ENCODE measurements around the gene SYT10.

DNA sequence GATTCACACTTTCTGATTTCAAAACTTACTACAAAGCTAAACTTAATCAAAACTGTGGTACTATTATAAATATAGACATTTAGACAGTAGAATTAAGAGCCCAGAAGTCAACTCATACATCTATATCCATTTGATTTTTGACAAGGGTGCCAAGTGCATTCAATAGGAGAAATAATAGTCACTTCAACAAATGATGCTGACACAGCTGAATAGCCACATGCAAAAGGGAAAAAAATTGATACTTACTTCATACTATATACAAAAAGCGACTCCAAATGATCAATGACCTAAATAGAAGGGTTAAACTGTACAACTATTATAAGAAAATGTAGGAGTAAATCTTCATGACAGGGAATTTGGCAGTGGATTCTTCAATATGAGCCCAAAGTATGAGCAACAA, 40.7 kb upstream of the SYT10 start:
- TF ChIP-seq POLR2AphosphoS5 (IDR thresholded peaks at IDR 0.05; ENCODE audit: borderline replicate concordance, low read depth, low read length) (no peak), EZH2 (IDR thresholded peaks at IDR 0.05) (no peak)
